A549 (cell line): ENCODE measurements around the gene MYH7B. TPM values are rescaled to one million over a fixed set of nuclear protein-coding genes. Genes with fewer than 3 reads are reported as not detected.

ENCODE experiments used
- ATAC-seq, 2 experiments: fragments of 200-7000 bp in 1 of 2; fragments of >200 bp in 1 of 2; cut with Nextera tagmentation in 1 of 2; cut with Tn5 transposase in 1 of 2; 3 replicates each; pipeline versions ENCODE4 v1.8.0 to v1.9.1; 2018 to 2020; ENCODE audit warnings: mild to moderate bottlenecking in 1 of 2, moderate library complexity in 1 of 2
- CTCF ChIA-PET: fragments of 300-600 bp; sonication (Branson Sonifier 250); formaldehyde crosslinking; extraction: SDS; loops from one replicate; lab custom pipeline; 2021; ENCODE audit warnings: antibody characterized with exemption, inconsistent platforms; lab: Yijun Ruan, JAX
- POLR2A ChIA-PET: fragments of 350-600 bp; formaldehyde crosslinking; extraction: SDS; loops from one replicate; lab custom pipeline; 2021; ENCODE audit warnings: antibody characterized with exemption, inconsistent platforms; lab: Yijun Ruan, JAX
- DNase-seq, 2 experiments: peaks; one replicate each; pipeline versions ENCODE4 v3.0.0 to v3.0.0-alpha.2; 2011 to 2016; ENCODE audit warnings: low read depth in 1 of 2, low spot score in 1 of 2
- FAIRE-seq: peaks from 2 replicates; lab custom pipeline; 2011; peaks lifted over from hg19 to GRCh38; lab: Jason Lieb, UNC
- H3K27ac ChIP-seq, 2 experiments: fragments of >200 bp; sonication (Bioruptor Twin); formaldehyde crosslinking; 3 replicates each; pipeline ENCODE4 v1.5.1; 2016 to 2017
- H3K4me1 ChIP-seq: fragments of >200 bp; sonication (Bioruptor Twin); formaldehyde crosslinking; 3 replicates; pipeline ENCODE4 v1.6.1; 2016
- H3K4me2 ChIP-seq: fragments of >200 bp; sonication (Bioruptor Twin); formaldehyde crosslinking; 3 replicates; pipeline ENCODE4 v1.6.1; 2016
- H3K4me3 ChIP-seq: fragments of >200 bp; sonication (Bioruptor Twin); formaldehyde crosslinking; 3 replicates; pipeline ENCODE4 v1.5.1; 2016
- H3K9me3 ChIP-seq: fragments of >200 bp; sonication (Bioruptor Twin); formaldehyde crosslinking; 3 replicates; pipeline ENCODE4 v1.6.1; 2016
- BCL3 ChIP-seq: fragments of >200 bp; sonication (Bioruptor Twin); formaldehyde crosslinking; IDR thresholded peaks from 3 replicates; pipeline ENCODE4 v1.6.1; 2016
- CBX2 ChIP-seq: fragments of 200-600 bp; sonication (generic); IDR thresholded peaks from 2 replicates; pipeline ENCODE4 v1.6.1; 2016; ENCODE audit warnings: low read depth, mild to moderate bottlenecking, borderline replicate concordance
- CBX8 ChIP-seq: fragments of 200-600 bp; sonication (generic); IDR thresholded peaks from 2 replicates; pipeline ENCODE4 v1.6.1; 2016
- CHD4 ChIP-seq: fragments of 200-600 bp; sonication (generic); IDR thresholded peaks from 2 replicates; pipeline ENCODE4 v1.6.1; 2016; ENCODE audit warnings: antibody characterized with exemption, mild to moderate bottlenecking, borderline replicate concordance
- EHF ChIP-seq: fragments of 250-450 bp; sonication (Bioruptor Pico); IDR thresholded peaks from 2 replicates; pipeline ENCODE4 v1.5.0; 2020; ENCODE audit warnings: mild to moderate bottlenecking
- ESRRA ChIP-seq: fragments of 150-350 bp; IDR thresholded peaks from 2 replicates; pipeline ENCODE4 v1.6.1; 2014; ENCODE audit warnings: mild to moderate bottlenecking, low read length, borderline replicate concordance
- FOSL2 ChIP-seq, 2 experiments: fragments of 450-650 bp in 1 of 2; fragments of >200 bp in 1 of 2; sonication (Bioruptor Twin) in 1 of 2; formaldehyde crosslinking; IDR thresholded peaks; 2 replicates each; pipeline versions ENCODE4 v1.5.0 to v1.6.1; 2016 to 2020; ENCODE audit warnings: mild to moderate bottlenecking in 1 of 2, moderate library complexity in 1 of 2
- FOXS1 ChIP-seq: fragments of 250-450 bp; sonication (Bioruptor Pico); IDR thresholded peaks from 2 replicates; pipeline ENCODE4 v1.5.0; 2020; ENCODE audit warnings: mild to moderate bottlenecking, moderate library complexity
- HEYL ChIP-seq: fragments of 250-450 bp; sonication (Bioruptor Pico); IDR thresholded peaks from 2 replicates; pipeline ENCODE4 v1.8.0; 2021; ENCODE audit warnings: mild to moderate bottlenecking, moderate library complexity
- HOXB5 ChIP-seq: fragments of 250-450 bp; sonication (Bioruptor Pico); IDR thresholded peaks from 2 replicates; pipeline ENCODE4 v1.5.0; 2020; ENCODE audit warnings: mild to moderate bottlenecking, moderate library complexity
- JUN ChIP-seq, 2 experiments: fragments of >200 bp; sonication (Bioruptor Twin); formaldehyde crosslinking; IDR thresholded peaks; 2 replicates in 1 of 2; 3 replicates in 1 of 2; pipeline ENCODE4 v1.6.1; 2016 to 2017
- JUNB ChIP-seq: fragments of >200 bp; sonication (Bioruptor Twin); formaldehyde crosslinking; IDR thresholded peaks from 2 replicates; pipeline ENCODE4 v1.6.1; 2016
- KDM5A ChIP-seq: fragments of 200-600 bp; sonication (generic); IDR thresholded peaks from 2 replicates; pipeline ENCODE4 v1.6.1; 2016; ENCODE audit warnings: antibody characterized with exemption, mild to moderate bottlenecking
- MAFK ChIP-seq: fragments of 450-650 bp; IDR thresholded peaks from 2 replicates; pipeline ENCODE4 v1.6.1; 2014; ENCODE audit not compliant: partially characterized antibody
- MAZ ChIP-seq: fragments of 150-350 bp; IDR thresholded peaks from 2 replicates; pipeline ENCODE4 v1.6.1; 2014; ENCODE audit warnings: antibody characterized with exemption, low read depth, low read length, borderline replicate concordance
- NFE2L2 ChIP-seq: fragments of 150-350 bp; conservative IDR thresholded peaks from 2 replicates; pipeline ENCODE4 v1.6.1; 2014; ENCODE audit warnings: low read length
- NPAS2 ChIP-seq: fragments of 250-450 bp; sonication (Bioruptor Pico); IDR thresholded peaks from 2 replicates; pipeline ENCODE4 v1.8.0; 2022; ENCODE audit warnings: mild to moderate bottlenecking, moderate library complexity, borderline replicate concordance
- PHF8 ChIP-seq: fragments of 200-600 bp; sonication (generic); IDR thresholded peaks from 2 replicates; pipeline ENCODE4 v1.6.1; 2016; ENCODE audit warnings: low read depth, mild to moderate bottlenecking, antibody characterized with exemption, moderate library complexity, borderline replicate concordance
- POLR2A ChIP-seq: IDR thresholded peaks from 2 replicates; pipeline ENCODE4 v1.6.1; 2012; ENCODE audit warnings: mild to moderate bottlenecking, low read length
- RFX5 ChIP-seq: fragments of 450-650 bp; IDR thresholded peaks from 2 replicates; pipeline ENCODE4 v1.7.1; 2014; ENCODE audit warnings: antibody characterized with exemption, mild to moderate bottlenecking, moderate library complexity
- SMC3 ChIP-seq: fragments of >200 bp; sonication (Bioruptor Twin); formaldehyde crosslinking; IDR thresholded peaks from 3 replicates; pipeline ENCODE4 v1.6.1; 2018; ENCODE audit warnings: inconsistent platforms
- TP53 ChIP-seq: fragments of 250-450 bp; sonication (Bioruptor Pico); IDR thresholded peaks from 2 replicates; pipeline ENCODE4 v1.5.0; 2021; ENCODE audit warnings: mild to moderate bottlenecking, moderate library complexity
- ZC3H11A ChIP-seq: fragments of 450-650 bp; IDR thresholded peaks from 2 replicates; pipeline ENCODE4 v1.6.1; 2014; ENCODE audit warnings: antibody characterized with exemption, mild to moderate bottlenecking
- WGBS: methylation state at CpG from one replicate; pipeline ENCODE4 v1.1.6; 2017; ENCODE audit errors: missing lambda C conversion rate; 5-methylcytosine and 5-hydroxymethylcytosine counted together
- polyA plus RNA-seq, 4 experiments: library from polyadenylated mRNA; depleted of rRNA in 3 of 4; stranded (reverse); fragments of >200 nt; fragmentation: RNase III in 1 of 4; extraction: RNeasy Plus Mini Kit Qiagen cat#74134 plus additional on column Dnase treatment in 1 of 4; gene quantifications; 2 replicates in 3 of 4; 3 replicates in 1 of 4; pipeline ENCODE4 v1.2.3, GENCODE V29; 2011 to 2017
- TF ChIP-seq, protein P1 (sequence below): fragments of 250-450 bp; sonication (Bioruptor Pico); IDR thresholded peaks from 2 replicates; pipeline ENCODE4 v1.5.0; 2021; ENCODE audit warnings: mild to moderate bottlenecking, moderate library complexity, borderline replicate concordance
- TF ChIP-seq, protein P2 (sequence below): fragments of 250-450 bp; sonication (Bioruptor Pico); IDR thresholded peaks from 2 replicates; pipeline ENCODE4 v1.5.0; 2020; ENCODE audit warnings: low read depth, mild to moderate bottlenecking, moderate library complexity

Gene MYH7B
- polyA plus RNA-seq, 2 of the 4 experiments (the other 2 are of a cell fraction), result 0.03 to 0.23 TPM

DNA sequence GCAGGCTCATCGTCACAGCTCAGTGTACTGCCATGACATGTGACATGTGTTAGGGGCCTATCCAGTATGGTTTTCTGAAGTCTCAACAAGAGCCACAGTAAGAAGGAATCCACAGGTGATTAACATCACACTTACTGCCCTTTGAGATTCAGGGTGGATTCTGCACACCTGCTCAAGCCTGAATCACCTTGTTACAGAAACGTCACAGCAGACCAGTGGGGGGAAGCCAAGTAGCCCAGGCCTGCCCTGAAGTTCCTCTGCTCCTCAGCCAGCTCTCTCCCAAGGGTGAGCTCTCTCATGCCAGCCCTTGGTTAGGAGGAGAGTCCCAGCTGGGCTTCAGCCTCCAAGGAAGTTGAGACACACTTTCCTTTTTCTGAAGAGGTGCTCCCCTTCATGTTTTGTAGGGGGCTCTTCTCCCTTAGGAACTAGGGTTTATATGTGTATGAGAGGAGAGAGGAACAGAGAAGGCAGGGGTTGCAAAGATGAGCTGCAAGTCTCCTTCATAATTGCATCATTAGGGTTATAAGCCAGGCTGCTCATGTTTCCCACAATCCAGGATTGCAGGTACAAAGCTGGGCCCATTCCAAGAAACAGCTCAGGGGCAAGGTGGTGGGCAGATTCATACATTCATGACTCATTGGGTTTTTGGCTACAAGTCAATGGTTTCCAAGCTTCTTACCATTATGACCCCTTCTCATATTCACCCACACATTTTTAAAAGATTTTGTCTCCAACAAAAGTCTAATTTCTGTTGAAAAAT lies 11.7 kb upstream of the MYH7B start (continued):
- TF ChIP-seq ESRRA (no peak), KDM5A (no peak), FOXS1 (no peak), NPAS2 (CRISPR knock-in tag) (no peak), ZC3H11A (no peak), FOSL2 (IDR thresholded peaks at IDR 0.05) (no peak), FOSL2 (CRISPR knock-in tag; IDR thresholded peaks at IDR 0.05) (no peak), CBX2 (no peak)

DNA sequence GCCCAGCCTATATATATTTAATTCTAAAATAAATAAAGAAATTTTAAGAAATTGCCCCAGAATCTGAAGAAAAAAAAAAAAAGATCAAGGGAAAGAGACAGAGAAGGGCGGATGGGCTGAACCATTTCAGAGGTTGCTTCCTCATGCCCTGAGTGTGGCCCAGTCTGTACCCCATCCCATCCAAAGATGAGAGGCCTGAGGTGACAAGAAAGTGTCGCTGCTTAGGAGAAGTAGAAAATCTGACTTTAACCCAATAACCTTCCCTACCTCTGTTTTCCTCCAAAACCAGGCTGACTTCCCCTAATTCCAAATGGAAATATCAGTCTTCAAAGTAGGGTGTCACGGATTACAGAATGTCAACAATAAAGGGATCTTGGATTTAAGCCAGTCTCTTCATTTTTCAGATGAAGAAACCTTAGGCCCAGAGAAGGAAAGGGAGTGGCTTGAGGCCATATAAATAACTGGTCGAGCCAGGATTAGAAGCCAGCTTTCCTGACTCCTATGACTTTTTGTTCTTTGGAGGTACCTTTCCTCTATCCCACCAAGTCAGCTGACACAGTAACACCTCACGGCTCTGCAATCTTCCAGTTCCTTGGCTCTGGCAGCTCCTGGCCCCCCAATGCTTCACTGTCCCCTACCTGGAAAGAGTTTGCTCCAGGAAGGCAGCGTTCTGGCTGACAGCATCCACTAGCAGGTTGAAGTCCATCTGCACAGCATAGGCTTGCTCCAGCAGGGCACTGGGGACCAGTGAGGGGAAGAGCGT lies 10.2 kb upstream of the MYH7B start:
- Histone ChIP-seq H3K9me3 (no peaks in the 10 kb centered on the region), H3K4me1 (peaks cover 10% of the 10 kb centered on the region; the same call in 2 of the 3 replicates), H3K4me3 (no peak overlapping the region), H3K27ac (0 out of 6 replicates have a peak overlapping the region, but pooled peaks of 1 of the 2 experiments have one; percentile 13), H3K4me2 (no peak overlapping the region)
- ChIA-PET CTCF (interaction anchor here (0.5 to 8.8 kb wide), 8 partner anchors 11 to 138 kb away, joined by 3 to 56 read pairs (median 4); partner anchors contain the start of genes ACSS2, GGT7, GSS and MYH7B), POLR2A (interaction anchor here (0.8 to 1.0 kb wide), 2 partner anchors 10 to 69 kb away, joined by 3 read pairs; partner anchors contain the start of genes ACSS2 and MYH7B)
- TF ChIP-seq, protein P1, sequence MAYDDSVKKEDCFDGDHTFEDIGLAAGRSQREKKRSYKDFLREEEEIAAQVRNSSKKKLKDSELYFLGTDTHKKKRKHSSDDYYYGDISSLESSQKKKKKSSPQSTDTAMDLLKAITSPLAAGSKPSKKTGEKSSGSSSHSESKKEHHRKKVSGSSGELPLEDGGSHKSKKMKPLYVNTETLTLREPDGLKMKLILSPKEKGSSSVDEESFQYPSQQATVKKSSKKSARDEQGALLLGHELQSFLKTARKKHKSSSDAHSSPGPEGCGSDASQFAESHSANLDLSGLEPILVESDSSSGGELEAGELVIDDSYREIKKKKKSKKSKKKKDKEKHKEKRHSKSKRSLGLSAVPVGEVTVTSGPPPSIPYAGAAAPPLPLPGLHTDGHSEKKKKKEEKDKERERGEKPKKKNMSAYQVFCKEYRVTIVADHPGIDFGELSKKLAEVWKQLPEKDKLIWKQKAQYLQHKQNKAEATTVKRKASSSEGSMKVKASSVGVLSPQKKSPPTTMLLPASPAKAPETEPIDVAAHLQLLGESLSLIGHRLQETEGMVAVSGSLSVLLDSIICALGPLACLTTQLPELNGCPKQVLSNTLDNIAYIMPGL (CRISPR knock-in tag), result no peak
- TF ChIP-seq CBX8 (no peak), NFE2L2 (no peak), MAZ (no peak), HOXB5 (CRISPR knock-in tag) (no peak), POLR2A (no peak), KDM5A (no peak), ESRRA (no peak), CBX2 (no peak)
- TF ChIP-seq, protein P2, sequence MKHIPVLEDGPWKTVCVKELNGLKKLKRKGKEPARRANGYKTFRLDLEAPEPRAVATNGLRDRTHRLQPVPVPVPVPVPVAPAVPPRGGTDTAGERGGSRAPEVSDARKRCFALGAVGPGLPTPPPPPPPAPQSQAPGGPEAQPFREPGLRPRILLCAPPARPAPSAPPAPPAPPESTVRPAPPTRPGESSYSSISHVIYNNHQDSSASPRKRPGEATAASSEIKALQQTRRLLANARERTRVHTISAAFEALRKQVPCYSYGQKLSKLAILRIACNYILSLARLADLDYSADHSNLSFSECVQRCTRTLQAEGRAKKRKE, result no peak
- DNase-seq (no peak), ATAC-seq (no peak), FAIRE-seq (no peak)
- WGBS, result 91% methylated on average over 7 of the region's 7 CpGs

DNA sequence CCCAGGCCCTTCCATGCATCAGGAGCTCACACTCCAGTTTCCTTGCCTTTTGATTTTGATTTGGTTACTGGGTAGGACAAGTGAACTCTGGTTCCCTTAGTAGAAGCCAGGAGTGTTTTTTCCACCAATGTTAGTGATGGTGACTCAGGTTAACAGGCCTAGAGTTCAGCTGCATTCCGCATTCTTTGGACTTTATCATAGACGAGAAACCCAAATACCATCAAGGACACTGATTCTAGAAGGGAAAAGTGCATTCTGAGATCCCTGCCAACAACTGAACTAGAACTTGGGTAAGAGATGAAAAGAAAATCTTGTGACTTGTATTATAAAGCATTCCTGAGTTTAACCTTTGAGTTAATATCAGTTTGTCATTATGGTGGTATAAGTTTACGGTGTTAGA lies 9.0 kb upstream of the MYH7B start:
- CTCF ChIA-PET, result interaction anchor here (1.3 to 4.1 kb wide), 3 partner anchors 10 to 72 kb away, joined by 4 to 19 read pairs (median 13); partner anchors contain the start of genes GSS and MYH7B
- ATAC-seq, result no peak
- Histone ChIP-seq H3K27ac (no peak overlapping the region), H3K4me3 (no peak overlapping the region), H3K9me3 (no peaks in the 10 kb centered on the region), H3K4me2 (no peak overlapping the region), H3K4me1 (peaks cover 10% of the 10 kb centered on the region; the same call in 2 of the 3 replicates)
- POLR2A ChIA-PET, result no interaction called here
- DNase-seq, result no peak
- 90% methylated on average over 3 of the region's 3 CpGs for WGBS
- no peak for TF ChIP-seq BCL3
- no peak for TF ChIP-seq MAFK
- TF ChIP-seq TP53 (CRISPR knock-in tag), result no peak
- no peak for TF ChIP-seq SMC3
- no peak for TF ChIP-seq JUNB
- TF ChIP-seq RFX5, result no peak
- TF ChIP-seq HEYL, result no peak
- no peak for TF ChIP-seq JUN (IDR thresholded peaks at IDR 0.05)
- TF ChIP-seq PHF8, result no peak
- TF ChIP-seq ZC3H11A, result no peak
- no peak for TF ChIP-seq EHF (CRISPR knock-in tag)
- no peak for TF ChIP-seq CHD4
- no peak for FAIRE-seq
